Pancreas (tissue), 10 donors: ENCODE data around the gene PRMT3. TPM values are rescaled to one million over a fixed set of nuclear protein-coding genes. Genes with fewer than 3 reads are reported as not detected.

Experiments
- ATAC-seq, 4 donors: fragments of 200-7000 bp; cut with Tn5 transposase; one replicate each; pipeline versions ENCODE4 v1.8.0 to v1.9.1; 2020; ENCODE audit warnings: mild to moderate bottlenecking in 4 of 4, moderate library complexity in 4 of 4
- DNase-seq, 6 donors: peaks; one replicate each; pipeline ENCODE4 v3.0.0-alpha.2; 2020
- FAIRE-seq: peaks from 2 replicates; lab custom pipeline; 2012; peaks lifted over from hg19 to GRCh38; lab: Jason Lieb, UNC
- H3K27ac ChIP-seq, 4 donors: fragments of 200-600 bp; sonication (generic); 1 replicate in 3 of 4; 2 replicates in 1 of 4; pipeline versions ENCODE4 v1.5.0 to v1.8.0; 2020
- H3K27me3 ChIP-seq, 4 donors: fragments of 200-600 bp; one replicate each; pipeline ENCODE4 v1.8.0; 2021
- H3K36me3 ChIP-seq, 3 donors: fragments of 200-600 bp; sonication (generic) in 1 of 3; one replicate each; pipeline versions ENCODE4 v1.5.0 to v1.8.0; 2020 to 2021
- H3K4me1 ChIP-seq, 3 donors: fragments of 200-600 bp; one replicate each; pipeline ENCODE4 v1.8.0; 2021
- H3K4me3 ChIP-seq, 4 donors: fragments of 200-600 bp; sonication (generic) in 2 of 4; one replicate each; pipeline versions ENCODE4 v1.5.0 to v1.8.0; 2020 to 2021
- H3K9me3 ChIP-seq, 4 donors: fragments of 200-600 bp; one replicate each; pipeline ENCODE4 v1.8.0; 2021
- CTCF ChIP-seq, 4 donors: fragments of 200-600 bp; sonication (generic) in 3 of 4; IDR thresholded peaks; one replicate each; pipeline versions ENCODE4 v1.5.0 to v1.8.0; 2021; ENCODE audit warnings: antibody characterized with exemption in 4 of 4
- WGBS, 2 donors: extraction: QIAGEN DNeasy Blood & Tissue Kit; methylation state at CpG; one replicate each; pipeline ENCODE4 v1.1.7; 2013; 5-methylcytosine and 5-hydroxymethylcytosine counted together
- intact Hi-C, 3 donors: fragments of 100-400 bp; cut with DNase I; formaldehyde crosslinking; loops; one replicate each; pipeline versions ENCODE4 v1.11.1 to v1.14.2; 2022
- polyA plus RNA-seq, 2 donors: library from polyadenylated mRNA; stranded (reverse); fragments of 200-250 nt; gene quantifications; one replicate each; pipeline ENCODE4 v1.2.3, GENCODE V29; 2013
- total RNA-seq, 6 donors: library from RNA; stranded (reverse); fragmentation: NEBNext Ultra II Directional in 4 of 6; extraction: Animal tissue kit (Norgen Biotek cat#: 25700) in 4 of 6; gene quantifications; one replicate each; pipeline versions ENCODE4 v1.2.1 to v1.2.4, GENCODE V29; 2021 to 2023
- donor health status: healthy with polysubstance abuse.
- donor health status: DM: no; HTN: no; CAD: no; lungs with moderate emphysema.
- donor health status: DM: no; HTN: no; CAD: no.
- donor health status: control.
- donor health status: control.
- donor health status: Bipolar disorder and iron deficiency.
- donor health status: DM: yes; HTN: yes; CAD: no.
- donor health status: DM: no; HTN: no; CAD: no.
- donor health status: DM: no; HTN: no; CAD: no.
- donor health status: DM: yes; HTN: yes; CAD: no.

PRMT3 gene
- total and polyA plus RNA-seq, 8 donors: 4.9 to 10.3 (median 5.9) TPM

- Histone ChIP-seq H3K27ac (no peak overlapping the region), H3K27me3 (no peaks in the 10 kb centered on the region), H3K4me3 (no peak overlapping the region), H3K9me3 (no peaks in the 10 kb centered on the region), H3K36me3 (no peaks in the 10 kb centered on the region), H3K4me1 (peaks cover 0 to 13% (median 0%) of the 10 kb centered on the region in 3 donors)
- intact Hi-C loops: no loop called here
- DNase-seq (no peak), ATAC-seq (no peak), FAIRE-seq (no peak)
- 86 to 91% methylated on average over 2 of the region's 2 CpGs for WGBS, 2 donors
- TF ChIP-seq CTCF (IDR thresholded peaks at IDR 0.05): no peak
Measured at GRCh38 chr11:20452585-20452984, 65.1 kb downstream of the PRMT3 start.

GRCh38 chr11:20453657-20454316, 66.3 kb downstream of the PRMT3 start:
- Histone ChIP-seq H3K27me3 (no peaks in the 10 kb centered on the region), H3K4me3 (no peak overlapping the region), H3K36me3 (no peaks in the 10 kb centered on the region), H3K9me3 (no peaks in the 10 kb centered on the region), H3K27ac (no peak overlapping the region), H3K4me1 (peaks cover 0 to 13% (median 0%) of the 10 kb centered on the region in 3 donors)
- 90 to 95% methylated on average over 4 of the region's 4 CpGs for WGBS, 2 donors
- DNase-seq (no peak), ATAC-seq (no peak), FAIRE-seq (no peak)
- no peak for TF ChIP-seq CTCF (IDR thresholded peaks at IDR 0.05)
- intact Hi-C loops: no loop called here

- H3K36me3 ChIP-seq: no peaks in the 10 kb centered on the region
- no peak for ATAC-seq
- no peak overlapping the region for H3K27ac ChIP-seq
- 95 to 97% methylated on average over 4 of the region's 4 CpGs for WGBS, 2 donors
- intact Hi-C loops: no loop called here
- peaks cover 0 to 6% (median 0%) of the 10 kb centered on the region in 3 donors for H3K4me1 ChIP-seq
- no peaks in the 10 kb centered on the region for H3K27me3 ChIP-seq
- no peaks in the 10 kb centered on the region for H3K9me3 ChIP-seq
- no peak for FAIRE-seq
- no peak for TF ChIP-seq CTCF (IDR thresholded peaks at IDR 0.05)
- H3K4me3 ChIP-seq: no peak overlapping the region
- DNase-seq: no peak
Measured at GRCh38 chr11:20457001-20457799, 69.7 kb downstream of the PRMT3 start.

GRCh38 chr11:20457934-20458680, 70.6 kb downstream of the PRMT3 start:
- no peaks in the 10 kb centered on the region for H3K36me3 ChIP-seq
- no peaks in the 10 kb centered on the region for H3K9me3 ChIP-seq
- FAIRE-seq (no peak), ATAC-seq (no peak), DNase-seq (no peak)
- WGBS, 2 donors: 88 to 89% methylated on average over 3 of the region's 3 CpGs
- H3K4me1 ChIP-seq: peaks cover 0 to 6% (median 0%) of the 10 kb centered on the region in 3 donors
- H3K27ac ChIP-seq: no peak overlapping the region
- no peak for TF ChIP-seq CTCF (IDR thresholded peaks at IDR 0.05)
- intact Hi-C loops: no loop called here
- no peaks in the 10 kb centered on the region for H3K27me3 ChIP-seq
- no peak overlapping the region for H3K4me3 ChIP-seq
